GM18499 (cell line): ENCODE data around the gene AP1G1.
A peak's percentile ranks its signal among the peaks of the same experiment; 100 is the strongest.
"Not testable (repeated sequence)": the region's sequence is repeated elsewhere in the genome, so short reads cannot be mapped to it uniquely, and the experiment has no call there.

ENCODE experiments used
- ATAC-seq: cut with Tn5 transposase; IDR thresholded peaks from one replicate; pipeline ENCODE4 v1.9.1; 2021; ENCODE audit warnings: moderate number of reproducible peaks; ENCODE audit not compliant: insufficient read depth, unreplicated experiment

AP1G1 gene

GRCh38 chr16:71808593-71809459 lies at the start of gene AP1G1:
Gene AP1G1 (minus strand): TSS chr16:71808834. CDS start chr16:71789479, 19,355 bp downstream.
- ATAC-seq: peak; percentile 63

- no peak for ATAC-seq
Observed at GRCh38 chr16:71855937-71856662, 47.5 kb upstream of the AP1G1 start.

GRCh38 chr16:71854369-71854948 lies 45.8 kb upstream of the AP1G1 start:
- ATAC-seq: no peak

DNA sequence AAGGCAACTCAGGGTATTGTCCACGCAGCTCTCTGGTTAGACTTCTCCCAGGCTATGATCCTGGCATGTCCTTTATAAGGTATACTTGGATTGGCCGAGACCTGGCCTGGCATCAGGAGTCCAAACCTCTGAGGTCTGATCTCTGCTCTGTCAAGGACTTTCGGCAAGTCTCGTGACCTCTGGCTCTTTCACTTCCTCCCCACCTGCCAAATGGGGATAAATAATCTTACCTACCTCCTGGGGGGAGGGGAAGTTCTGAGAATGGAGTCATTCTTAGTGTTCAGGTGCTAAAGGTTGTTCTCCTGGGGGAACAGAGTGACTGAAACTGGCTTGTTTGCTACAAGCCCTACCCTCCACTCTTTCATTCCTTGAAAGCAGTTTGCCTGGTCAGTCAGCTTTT lies 44.8 kb upstream of the AP1G1 start:
- ATAC-seq: no peak

DNA sequence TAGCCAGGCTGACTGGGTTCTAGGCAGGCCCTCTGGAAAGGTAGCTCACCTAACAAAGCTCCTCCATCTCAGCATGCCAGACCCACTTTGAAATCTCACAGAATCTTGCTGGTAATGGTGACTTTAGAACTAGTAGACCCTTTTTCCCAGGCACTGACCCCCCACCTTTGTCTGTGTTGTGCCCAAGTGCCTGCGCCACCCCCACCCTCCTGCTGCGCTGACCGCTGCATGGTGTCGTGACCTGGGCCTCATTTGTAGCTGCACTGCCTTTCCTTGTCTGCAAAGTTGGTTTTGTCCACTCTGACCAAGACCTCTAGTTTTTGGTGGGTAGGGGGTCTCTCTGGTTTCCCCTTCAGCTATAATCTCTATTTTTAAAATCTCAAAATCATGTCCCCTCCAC lies 43.9 kb upstream of the AP1G1 start:
- ATAC-seq: no peak

- no peak for ATAC-seq
Observed at GRCh38 chr16:71852158-71852557, 43.5 kb upstream of the AP1G1 start.

DNA sequence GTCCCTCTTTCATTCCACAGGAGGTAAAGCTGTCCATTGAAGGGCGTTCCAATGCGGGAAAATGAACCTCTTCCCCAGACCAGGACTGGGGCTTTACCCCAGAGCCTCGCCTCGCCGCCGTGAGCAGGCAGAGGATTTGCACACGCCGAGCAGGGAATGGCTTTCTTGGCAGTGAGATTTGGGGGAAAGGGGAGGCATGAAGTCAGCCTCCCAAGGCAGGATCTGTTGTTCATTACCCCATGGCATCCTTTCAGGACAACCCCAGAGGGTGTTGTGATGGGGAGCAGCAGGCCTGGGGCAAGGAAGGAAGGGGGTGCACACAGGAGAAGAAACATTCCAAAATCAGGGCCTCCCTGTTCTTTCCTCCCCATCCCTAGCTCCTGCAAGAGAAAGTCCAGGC lies 43.1 kb upstream of the AP1G1 start:
- no peak for ATAC-seq

GRCh38 chr16:71848622-71849021 lies 40.0 kb upstream of the AP1G1 start:
- no peak for ATAC-seq

- ATAC-seq: no peak
Observed at GRCh38 chr16:71847096-71847495, 38.5 kb upstream of the AP1G1 start.

GRCh38 chr16:71846431-71846830 lies 37.8 kb upstream of the AP1G1 start:
- ATAC-seq: no peak

DNA sequence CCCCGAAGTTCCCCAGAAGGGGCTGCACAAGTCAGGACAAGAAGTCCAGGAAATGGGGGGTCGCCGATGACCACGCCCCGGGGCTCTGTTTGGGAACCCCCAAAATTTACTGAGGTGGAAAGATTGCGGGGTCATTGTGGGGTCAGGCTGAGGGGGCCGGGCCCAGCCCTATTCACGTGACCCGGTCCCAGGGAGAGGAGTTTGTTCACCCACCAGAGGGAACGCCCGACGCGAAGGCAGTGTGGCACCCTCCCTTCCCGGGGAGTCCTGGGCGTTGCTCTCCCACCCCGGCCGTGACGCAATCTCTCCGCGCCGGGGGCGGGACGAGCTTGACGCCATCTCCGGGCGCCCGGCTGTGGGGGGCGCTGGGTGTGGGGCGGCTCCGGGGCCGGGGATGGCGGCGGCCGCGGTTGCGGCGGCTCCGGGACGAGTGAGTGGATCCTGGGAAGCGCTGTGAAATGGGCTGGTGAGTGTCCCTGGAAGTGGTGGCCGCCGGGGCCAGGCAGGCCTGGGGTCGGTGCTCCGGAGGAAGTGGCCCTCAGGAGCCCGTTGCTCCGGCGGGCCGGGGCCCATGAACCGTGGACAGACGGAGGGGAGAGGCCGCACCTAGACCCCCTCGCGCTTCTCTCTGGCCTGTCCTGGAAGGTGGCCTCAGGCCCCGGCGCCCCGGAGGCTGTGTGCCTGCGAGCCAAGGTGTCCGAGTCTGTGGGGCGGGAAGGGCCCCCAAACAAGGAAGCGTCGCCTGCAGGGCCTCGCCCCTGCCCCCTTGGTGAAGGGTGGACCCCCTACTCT lies 37.2 kb upstream of the AP1G1 start, which contains the start of gene ATXN1L:
TSS of gene ATXN1L (plus strand) at position 338 of the 792 bp plus-strand sequence. CDS start 3,765 bp downstream, outside the sequence.
- peak; percentile 53 for ATAC-seq

DNA sequence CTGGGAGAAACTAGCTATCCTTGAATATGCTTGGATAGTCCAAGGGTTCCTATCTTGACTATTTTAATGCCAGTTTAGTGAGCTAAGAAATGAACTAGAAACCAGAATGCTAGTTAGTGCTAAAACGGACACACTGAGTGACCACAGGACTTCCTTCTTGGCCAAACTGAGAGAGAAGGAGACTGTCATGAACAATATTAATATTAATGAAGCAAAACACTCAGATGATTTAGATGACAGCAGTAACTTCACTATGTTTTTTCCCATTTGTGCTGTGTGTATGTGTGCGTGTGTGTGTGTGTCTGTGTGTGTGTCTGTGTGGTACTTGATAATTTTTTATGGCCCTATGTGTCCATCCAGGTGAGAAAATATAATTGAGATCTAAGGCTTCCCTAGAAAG lies 34.9 kb upstream of the AP1G1 start:
- no peak for ATAC-seq

- no peak for ATAC-seq
Observed at GRCh38 chr16:71840052-71840451, 31.4 kb upstream of the AP1G1 start.

GRCh38 chr16:71837150-71837549 lies 28.5 kb upstream of the AP1G1 start:
- ATAC-seq: no peak

GRCh38 chr16:71834291-71834690 lies 25.7 kb upstream of the AP1G1 start:
- no peak for ATAC-seq

GRCh38 chr16:71832112-71832511 lies 23.5 kb upstream of the AP1G1 start:
- not testable (repeated sequence) for ATAC-seq

DNA sequence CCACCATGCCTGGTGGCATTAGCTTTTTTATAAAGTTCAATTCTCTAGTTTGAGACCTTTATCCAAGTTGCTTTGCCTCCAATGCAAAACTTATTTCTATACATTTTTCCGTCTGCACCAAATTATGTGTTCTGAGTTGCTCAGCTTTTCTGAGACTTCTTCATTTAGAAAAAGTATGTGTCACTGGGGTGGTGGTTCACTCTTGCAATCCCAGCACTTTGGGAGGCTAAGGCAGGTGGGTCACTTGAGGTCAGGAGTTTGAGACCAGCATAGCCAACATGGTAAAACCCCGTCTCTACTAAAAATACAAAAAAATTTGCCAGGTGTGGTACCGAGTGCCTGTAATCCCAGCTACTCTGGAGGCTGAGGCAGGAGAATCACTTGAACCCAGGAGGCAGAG lies 23.1 kb upstream of the AP1G1 start:
- ATAC-seq: not testable (repeated sequence)

- no peak for ATAC-seq
Observed at GRCh38 chr16:71830359-71830758, 21.7 kb upstream of the AP1G1 start.

GRCh38 chr16:71826533-71827017 lies 17.9 kb upstream of the AP1G1 start:
- ATAC-seq: no peak

DNA sequence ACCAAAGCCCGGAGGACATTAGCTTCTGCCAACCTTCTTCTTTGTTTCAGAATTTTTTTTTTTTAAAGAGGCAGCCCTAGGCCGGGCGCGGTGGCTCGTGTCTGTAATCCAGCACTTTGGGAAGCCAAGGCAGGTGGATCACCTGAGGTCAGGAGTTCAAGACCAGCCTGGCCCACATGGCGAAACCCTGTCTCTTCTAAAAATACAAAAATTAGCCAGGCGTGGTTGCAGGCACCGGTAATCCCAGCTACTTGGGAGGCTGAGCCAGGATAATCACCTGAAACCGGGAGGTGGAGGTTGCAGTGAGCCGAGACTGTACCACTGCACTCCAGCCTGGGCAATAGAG lies 8.5 kb upstream of the AP1G1 start:
- ATAC-seq: not testable (repeated sequence)
